Duodenal mucosa (tissue), 2 donors: ENCODE results near the gene LCN12.
A peak's percentile ranks its signal among the peaks of the same experiment; 100 is the strongest.

Experiments used
- H3K27ac ChIP-seq: one replicate; pipeline ENCODE4 v1.7.0; 2013; ENCODE audit warnings: low read depth, low read length
- H3K27me3 ChIP-seq, 2 donors: one replicate each; pipeline ENCODE4 v1.7.0; 2013; ENCODE audit warnings: low read length in 2 of 2, control low read depth in 1 of 2; ENCODE audit not compliant: insufficient read depth in 2 of 2, control insufficient read depth in 1 of 2
- H3K36me3 ChIP-seq, 2 donors: one replicate each; pipeline ENCODE4 v1.7.0; 2013; ENCODE audit warnings: low read length in 2 of 2, control low read depth in 1 of 2; ENCODE audit not compliant: insufficient read depth in 2 of 2, control insufficient read depth in 1 of 2
- H3K4me1 ChIP-seq, 2 donors: one replicate each; pipeline ENCODE4 v1.7.0; 2013; ENCODE audit warnings: low read length in 2 of 2, control low read depth in 1 of 2; ENCODE audit not compliant: insufficient read depth in 2 of 2, control insufficient read depth in 1 of 2
- H3K4me3 ChIP-seq, 2 donors: one replicate each; pipeline ENCODE4 v1.7.0; 2013; ENCODE audit warnings: low read length in 2 of 2, low read depth in 1 of 2
- H3K9ac ChIP-seq, 2 donors: one replicate each; pipeline ENCODE4 v1.7.0; 2013; ENCODE audit warnings: low read length in 2 of 2, low read depth in 1 of 2
- H3K9me3 ChIP-seq, 2 donors: one replicate each; pipeline ENCODE4 v1.7.0; 2013; ENCODE audit warnings: low read length in 2 of 2, control low read depth in 1 of 2; ENCODE audit not compliant: control insufficient read depth in 1 of 2

LCN12 gene, protein sequence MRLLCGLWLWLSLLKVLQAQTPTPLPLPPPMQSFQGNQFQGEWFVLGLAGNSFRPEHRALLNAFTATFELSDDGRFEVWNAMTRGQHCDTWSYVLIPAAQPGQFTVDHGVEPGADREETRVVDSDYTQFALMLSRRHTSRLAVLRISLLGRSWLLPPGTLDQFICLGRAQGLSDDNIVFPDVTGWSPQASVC

GRCh38 chr9:136951541-136952320, at the start of gene LCN12:
Gene LCN12 (plus strand): TSS chr9:136952273. CDS start chr9:136952328, 55 bp downstream.
- Histone ChIP-seq H3K9ac (no peak within 1 kb of the TSS), H3K27me3 (no peaks in the 10 kb centered on the region), H3K27ac (no peak within 1 kb of the TSS), H3K4me1 (peaks cover 13 to 14% of the 10 kb centered on the region in 2 donors), H3K4me3 (no peak within 1 kb of the TSS), H3K36me3 (no peaks in the 10 kb centered on the region), H3K9me3 (no peaks in the 10 kb centered on the region)

GRCh38 chr9:136903041-136903554, 49.0 kb upstream of the LCN12 start:
- peaks cover 37 to 45% of the 10 kb centered on the region in 2 donors for H3K4me1 ChIP-seq
- no peak overlapping the region for H3K4me3 ChIP-seq
- no peak overlapping the region for H3K9ac ChIP-seq
- no peaks in the 10 kb centered on the region for H3K9me3 ChIP-seq
- peak overlapping the region; percentile 93 for H3K27ac ChIP-seq
- no peaks in the 10 kb centered on the region for H3K27me3 ChIP-seq
- H3K36me3 ChIP-seq = peaks cover 29 to 38% of the 10 kb centered on the region in 2 donors

DNA sequence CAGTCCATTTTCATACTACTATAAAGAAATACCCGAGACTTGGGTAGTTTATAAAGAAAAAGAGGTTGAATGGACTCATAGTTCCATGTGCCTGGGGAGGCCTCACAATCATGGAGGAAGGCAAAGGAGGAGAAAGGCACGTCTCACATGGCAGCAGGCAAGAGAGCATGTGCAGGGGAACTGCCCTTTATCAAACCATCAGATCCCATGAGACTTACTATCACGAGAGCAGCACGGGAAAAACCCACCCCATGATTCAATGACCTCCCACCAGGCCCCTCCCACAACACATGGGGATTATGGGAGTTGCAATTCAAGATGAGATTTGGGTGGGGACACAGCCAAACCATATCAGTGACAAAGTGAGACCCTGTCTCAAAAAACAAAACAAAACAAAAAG, 45.8 kb upstream of the LCN12 start:
- Histone ChIP-seq H3K9ac (no peak overlapping the region), H3K9me3 (no peaks in the 10 kb centered on the region), H3K27me3 (no peaks in the 10 kb centered on the region), H3K36me3 (peaks cover 19 to 44% of the 10 kb centered on the region in 2 donors), H3K4me1 (peaks cover 20 to 21% of the 10 kb centered on the region in 2 donors), H3K27ac (no peak overlapping the region), H3K4me3 (no peak overlapping the region)

GRCh38 chr9:136907011-136907914, 44.8 kb upstream of the LCN12 start:
- no peak overlapping the region for H3K4me3 ChIP-seq
- H3K9me3 ChIP-seq = no peaks in the 10 kb centered on the region
- H3K4me1 ChIP-seq = peaks cover 10 to 11% of the 10 kb centered on the region in 2 donors
- no peak overlapping the region for H3K9ac ChIP-seq
- no peaks in the 10 kb centered on the region for H3K27me3 ChIP-seq
- H3K36me3 ChIP-seq = peaks cover 19 to 44% of the 10 kb centered on the region in 2 donors
- H3K27ac ChIP-seq = no peak overlapping the region

DNA sequence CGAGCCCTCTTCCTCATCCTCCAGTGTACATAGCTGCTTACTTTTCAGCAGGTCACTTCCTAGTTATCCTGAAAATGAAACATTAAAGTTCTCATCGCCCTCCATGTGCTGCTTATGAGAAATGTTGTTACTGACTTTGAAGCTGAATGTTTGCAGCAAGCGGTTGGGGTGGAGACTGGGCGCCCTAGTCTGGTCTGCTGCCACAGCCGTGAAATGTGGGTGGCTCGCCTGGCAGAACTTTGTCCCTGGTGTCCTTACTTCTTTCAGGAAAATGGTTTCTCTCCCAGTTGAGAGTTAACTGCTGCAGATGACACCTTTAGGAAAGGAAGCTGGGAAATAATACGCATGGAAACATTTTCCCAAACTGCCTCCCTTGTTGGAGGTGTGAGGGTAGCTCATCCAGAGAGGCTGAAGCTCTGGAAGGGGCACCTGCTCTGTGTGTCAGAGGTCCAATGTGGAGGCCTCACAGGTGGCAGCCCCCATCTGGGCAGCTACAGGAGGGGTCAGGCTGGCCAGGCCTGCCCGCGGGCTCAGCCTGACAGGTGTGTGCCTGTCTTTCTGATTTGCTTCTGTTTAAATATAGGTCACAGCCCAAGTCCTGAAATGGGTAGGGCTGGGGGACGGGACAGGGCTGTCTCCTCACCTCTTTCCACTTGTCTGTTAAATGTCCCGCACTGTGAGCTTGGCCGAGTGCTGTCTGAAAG, 41.7 kb upstream of the LCN12 start:
- H3K4me1 ChIP-seq = no peaks in the 10 kb centered on the region
- H3K36me3 ChIP-seq = peaks cover 18 to 61% of the 10 kb centered on the region in 2 donors
- H3K27ac ChIP-seq = no peak overlapping the region
- H3K9ac ChIP-seq = no peak overlapping the region
- H3K27me3 ChIP-seq = no peaks in the 10 kb centered on the region
- no peaks in the 10 kb centered on the region for H3K9me3 ChIP-seq
- H3K4me3 ChIP-seq = no peak overlapping the region

GRCh38 chr9:136910901-136911245, 41.2 kb upstream of the LCN12 start:
- Histone ChIP-seq H3K4me3 (no peak overlapping the region), H3K9ac (no peak overlapping the region), H3K27me3 (no peaks in the 10 kb centered on the region), H3K27ac (no peak overlapping the region), H3K36me3 (peaks cover 23 to 65% of the 10 kb centered on the region in 2 donors), H3K4me1 (no peaks in the 10 kb centered on the region), H3K9me3 (no peaks in the 10 kb centered on the region)

DNA sequence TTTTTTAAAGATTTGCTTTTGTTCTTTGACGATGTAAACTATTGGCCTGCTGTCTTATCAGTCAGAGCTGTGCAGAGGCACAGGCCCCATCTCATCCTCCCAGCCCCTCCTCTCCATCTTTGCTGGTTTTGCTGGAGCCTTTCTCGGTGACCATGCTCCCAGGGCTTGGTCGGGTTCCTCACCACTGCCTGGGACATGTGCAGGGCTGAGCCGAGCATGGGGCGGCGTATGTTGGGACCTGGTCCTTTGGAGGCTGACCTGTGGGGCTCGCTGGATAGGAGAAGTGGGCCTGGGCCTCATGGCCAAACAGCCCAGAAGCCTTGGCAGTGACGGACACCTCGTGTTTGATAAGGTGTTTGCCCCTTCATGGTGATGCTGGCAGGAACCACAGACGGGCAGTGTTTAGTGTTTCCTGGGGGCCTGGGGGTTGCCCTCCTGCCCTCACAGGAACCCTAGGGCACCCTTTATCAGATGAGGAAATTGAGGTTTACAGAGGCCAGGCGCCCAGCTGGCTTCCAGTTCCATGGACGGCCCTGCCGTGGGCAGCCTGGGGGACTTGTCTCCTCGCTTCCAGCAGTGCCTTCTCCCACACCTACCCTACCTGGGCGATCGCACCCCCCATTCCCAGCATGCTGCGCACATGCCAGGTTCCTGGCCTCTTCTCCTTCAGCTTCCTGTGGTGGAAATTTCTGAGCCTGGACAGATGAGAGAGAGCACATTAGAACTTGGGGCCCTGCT, 38.2 kb upstream of the LCN12 start:
- Histone ChIP-seq H3K4me3 (no peak overlapping the region), H3K9ac (no peak overlapping the region), H3K36me3 (peaks cover 29 to 64% of the 10 kb centered on the region in 2 donors), H3K9me3 (no peaks in the 10 kb centered on the region), H3K27me3 (no peaks in the 10 kb centered on the region), H3K27ac (no peak overlapping the region), H3K4me1 (no peaks in the 10 kb centered on the region)

DNA sequence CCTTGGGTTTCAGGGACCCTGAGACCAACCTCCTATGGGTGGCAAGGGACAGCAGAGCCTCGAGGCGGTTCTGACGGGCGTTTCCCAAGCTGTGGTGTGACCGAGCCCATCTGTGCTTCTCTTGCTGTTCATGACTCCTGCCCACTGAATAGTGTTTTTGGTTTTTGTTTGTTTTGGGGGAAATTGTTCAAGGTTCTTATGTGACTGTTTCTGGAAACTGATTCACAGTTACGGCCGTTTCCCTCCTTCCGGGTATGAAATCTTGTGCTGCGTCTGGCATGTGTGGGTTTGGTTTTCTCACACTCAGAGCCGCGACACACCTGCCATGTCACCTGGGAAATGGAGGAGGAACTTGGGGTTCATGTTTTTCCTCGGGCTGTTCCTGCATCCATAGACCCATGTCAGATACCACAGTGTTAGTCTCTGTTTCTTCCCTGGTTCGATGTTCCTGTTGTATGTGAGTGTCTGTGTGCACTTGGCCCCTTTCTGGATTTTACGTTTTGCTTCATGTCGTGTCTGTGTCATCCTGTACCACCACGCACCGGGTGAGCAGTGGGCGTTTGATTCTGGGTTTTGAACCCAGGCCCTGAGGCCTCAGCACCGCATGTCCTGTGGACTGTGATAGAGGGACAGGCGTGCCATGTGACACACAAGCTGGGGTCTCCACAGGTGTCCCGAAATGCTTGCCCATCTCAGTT, 36.3 kb upstream of the LCN12 start:
- Histone ChIP-seq H3K27ac (no peak overlapping the region), H3K27me3 (no peaks in the 10 kb centered on the region), H3K36me3 (peaks cover 39 to 58% of the 10 kb centered on the region in 2 donors), H3K9ac (no peak overlapping the region), H3K4me3 (no peak overlapping the region), H3K9me3 (no peaks in the 10 kb centered on the region), H3K4me1 (no peaks in the 10 kb centered on the region)
